Prostate gland (tissue), 2 donors: Measurements from ENCODE around the gene CEP63.

ENCODE experiments used
- CTCF ChIP-seq, 4 experiments: fragments of 200-600 bp in 2 of 4; fragments of 450-650 bp in 2 of 4; sonication (generic) in 2 of 4; IDR thresholded peaks; 1 replicate in 3 of 4; 2 replicates in 1 of 4; pipeline ENCODE4 v1.5.1; 2016 to 2019; ENCODE audit warnings: antibody characterized with exemption in 4 of 4, mild to moderate bottlenecking in 2 of 4, moderate library complexity in 2 of 4
- POLR2A ChIP-seq: fragments of 450-650 bp; IDR thresholded peaks from one replicate; pipeline ENCODE4 v1.6.1; 2016; ENCODE audit warnings: antibody characterized with exemption, mild to moderate bottlenecking

- no peak for TF ChIP-seq CTCF (IDR thresholded peaks at IDR 0.05)
- no peak for TF ChIP-seq POLR2A
Measured at GRCh38 chr3:134598763-134599545, 113.1 kb downstream of the CEP63 start.
